ENCODE results near the gene TBC1D22A. TPM values are rescaled to one million over a fixed set of nuclear protein-coding genes. Genes with fewer than 3 reads are reported as not detected.

Gene TBC1D22A
- total and polyA plus RNA-seq, 4 donors: 4.1 to 12.4 (median 8.4) TPM

DNA sequence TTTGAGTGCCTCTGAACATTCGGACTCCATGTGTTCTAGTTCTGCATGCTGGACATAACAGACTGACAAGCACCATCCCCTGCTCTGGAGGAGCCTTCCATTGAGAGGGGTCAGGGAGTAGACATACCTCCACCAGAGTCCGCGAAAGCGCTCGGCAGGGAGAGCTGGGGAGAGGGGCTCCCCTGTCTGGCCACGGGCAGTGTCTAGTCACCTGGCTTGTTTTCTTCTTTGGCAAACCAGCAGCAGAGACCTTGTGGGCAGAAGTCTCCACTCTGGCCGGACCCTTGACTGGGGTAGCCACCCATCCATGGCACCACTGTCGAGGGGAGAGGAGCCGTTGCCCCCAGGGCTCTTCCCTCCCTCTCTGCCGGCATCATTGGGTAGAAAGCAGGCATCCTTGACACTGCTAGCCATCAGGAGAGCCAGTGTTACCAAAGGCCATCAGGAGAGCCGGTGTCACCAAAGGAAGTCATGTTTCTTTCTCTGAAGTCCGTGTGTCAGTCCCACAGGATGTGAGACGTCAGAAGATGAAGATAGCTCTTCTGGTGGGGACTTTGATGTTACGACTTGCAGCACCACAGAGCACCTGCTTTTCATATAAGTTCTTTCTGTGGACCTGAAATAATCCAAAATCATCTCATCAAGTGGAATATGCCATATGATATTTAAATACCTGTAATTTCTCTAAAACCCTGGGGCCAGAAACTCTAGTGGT is 305.6 kb downstream of the TBC1D22A start:
- Histone ChIP-seq H3K27ac (ENCODE audit: low read depth in 1 of 2, low read length in 2 of 2) (no peak overlapping the region), H3K36me3 (ENCODE audit: control insufficient read depth in 4 of 4, insufficient read depth in 3 of 4, low read depth in 1 of 4, low read length in 3 of 4) (peaks cover 0 to 2% (median 0%) of the 10 kb centered on the region in 4 donors), H3K4me3 (ENCODE audit: low read depth in 1 of 3, low read length in 3 of 3) (no peak overlapping the region), H3K27me3 (ENCODE audit: control insufficient read depth in 4 of 4, insufficient read depth in 4 of 4, low read length in 3 of 4) (no peaks in the 10 kb centered on the region), H3K9ac (ENCODE audit: low read depth in 1 of 2, low read length in 2 of 2) (no peak overlapping the region), H3K4me1 (ENCODE audit: control insufficient read depth in 4 of 4, insufficient read depth in 4 of 4, low read length in 3 of 4) (no peaks in the 10 kb centered on the region), H3K9me3 (ENCODE audit: control insufficient read depth in 4 of 4, low read length in 3 of 4) (no peaks in the 10 kb centered on the region)
- WGBS: 91% methylated on average over 14 of the region's 14 CpGs
- no peak for DNase-seq (ENCODE audit: low spot score)
- TF ChIP-seq NR2F2 (IDR thresholded peaks at IDR 0.05): no peak
- no peak for TF ChIP-seq GABPA (IDR thresholded peaks at IDR 0.05 in 1 of 2, conservative IDR thresholded peaks at IDR 0.05 in 1 of 2)
- TF ChIP-seq HNF4G (IDR thresholded peaks at IDR 0.05): no peak
- TF ChIP-seq HNF4A (conservative IDR thresholded peaks at IDR 0.05): no peak
- no peak for TF ChIP-seq SP1 (IDR thresholded peaks at IDR 0.05)
- no peak for TF ChIP-seq JUND (IDR thresholded peaks at IDR 0.05)
- no peak for TF ChIP-seq FOXA1 (IDR thresholded peaks at IDR 0.05)
- no peak for TF ChIP-seq MAX (IDR thresholded peaks at IDR 0.05)
- no peak for TF ChIP-seq YY1 (IDR thresholded peaks at IDR 0.05)
- TF ChIP-seq CTCF (IDR thresholded peaks at IDR 0.05; ENCODE audit: low read depth, low read length, missing input control): no peak
- TF ChIP-seq, protein P1, sequence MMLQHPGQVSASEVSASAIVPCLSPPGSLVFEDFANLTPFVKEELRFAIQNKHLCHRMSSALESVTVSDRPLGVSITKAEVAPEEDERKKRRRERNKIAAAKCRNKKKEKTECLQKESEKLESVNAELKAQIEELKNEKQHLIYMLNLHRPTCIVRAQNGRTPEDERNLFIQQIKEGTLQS (IDR thresholded peaks at IDR 0.05): no peak
- TF ChIP-seq FOXA2 (IDR thresholded peaks at IDR 0.05): no peak
- no peak for TF ChIP-seq EGR1 (IDR thresholded peaks at IDR 0.05; ENCODE audit: low read depth in 2 of 2)
- no peak for TF ChIP-seq REST (IDR thresholded peaks at IDR 0.05)
- no peak for TF ChIP-seq RXRA (IDR thresholded peaks at IDR 0.05)
- TF ChIP-seq, protein P2, sequence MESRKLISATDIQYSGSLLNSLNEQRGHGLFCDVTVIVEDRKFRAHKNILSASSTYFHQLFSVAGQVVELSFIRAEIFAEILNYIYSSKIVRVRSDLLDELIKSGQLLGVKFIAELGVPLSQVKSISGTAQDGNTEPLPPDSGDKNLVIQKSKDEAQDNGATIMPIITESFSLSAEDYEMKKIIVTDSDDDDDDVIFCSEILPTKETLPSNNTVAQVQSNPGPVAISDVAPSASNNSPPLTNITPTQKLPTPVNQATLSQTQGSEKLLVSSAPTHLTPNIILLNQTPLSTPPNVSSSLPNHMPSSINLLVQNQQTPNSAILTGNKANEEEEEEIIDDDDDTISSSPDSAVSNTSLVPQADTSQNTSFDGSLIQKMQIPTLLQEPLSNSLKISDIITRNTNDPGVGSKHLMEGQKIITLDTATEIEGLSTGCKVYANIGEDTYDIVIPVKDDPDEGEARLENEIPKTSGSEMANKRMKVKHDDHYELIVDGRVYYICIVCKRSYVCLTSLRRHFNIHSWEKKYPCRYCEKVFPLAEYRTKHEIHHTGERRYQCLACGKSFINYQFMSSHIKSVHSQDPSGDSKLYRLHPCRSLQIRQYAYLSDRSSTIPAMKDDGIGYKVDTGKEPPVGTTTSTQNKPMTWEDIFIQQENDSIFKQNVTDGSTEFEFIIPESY (IDR thresholded peaks at IDR 0.05): no peak
